K562 (cell line): ENCODE results near the gene BPTF. TPM values are rescaled to one million over a fixed set of nuclear protein-coding genes. Genes with fewer than 3 reads are reported as not detected.

Experiments used
- AFF1 ChIP-seq, 2 experiments: fragments of 450-650 bp; IDR thresholded peaks; 2 replicates each; pipeline ENCODE4 v1.6.1; 2018; ENCODE audit warnings: mild to moderate bottlenecking in 2 of 2, low read depth in 1 of 2; ENCODE audit not compliant: partially characterized antibody in 2 of 2
- BACH1 ChIP-seq: fragments of 200-800 bp; sonication (Bioruptor generic); IDR thresholded peaks from 2 replicates; pipeline ENCODE4 v1.6.1; 2016; ENCODE audit warnings: missing genetic modification characterization, missing compliant biosample characterization
- CAMTA2 ChIP-seq: fragments of 250-450 bp; sonication (Bioruptor Pico); conservative IDR thresholded peaks from 2 replicates; pipeline ENCODE4 v1.5.1; 2022
- CTCF ChIP-seq, 3 experiments: IDR thresholded peaks in 2 of 3; conservative IDR thresholded peaks in 1 of 3; 2 replicates each; pipeline ENCODE4 v1.5.1; 2011 to 2012; ENCODE audit warnings: low read length in 3 of 3, mild to moderate bottlenecking in 3 of 3, control low read depth in 2 of 3, improper control_type of control experiment in 1 of 3, inconsistent platforms in 1 of 3, low read depth in 1 of 3, mixed read lengths in 1 of 3, moderate library complexity in 1 of 3; ENCODE audit not compliant: insufficient read depth in 2 of 3
- ERF ChIP-seq: fragments of 450-650 bp; formaldehyde crosslinking; IDR thresholded peaks from 2 replicates; pipeline ENCODE4 v1.4.0; 2020; ENCODE audit warnings: mild to moderate bottlenecking, mixed read lengths
- HDAC3 ChIP-seq: fragments of 450-650 bp; IDR thresholded peaks from 2 replicates; pipeline ENCODE4 v1.6.1; 2018; ENCODE audit warnings: borderline replicate concordance, mild to moderate bottlenecking, moderate library complexity; ENCODE audit not compliant: partially characterized antibody
- HMBOX1 ChIP-seq: sonication (generic); IDR thresholded peaks from 2 replicates; pipeline ENCODE4 v1.6.1; 2016
- RFX5 ChIP-seq: IDR thresholded peaks from 2 replicates; pipeline ENCODE4 v1.6.1; 2011; ENCODE audit warnings: low read depth, mild to moderate bottlenecking, improper control_type of control experiment, low read length
- SMARCA4 ChIP-seq: fragments of 450-650 bp; IDR thresholded peaks from 2 replicates; pipeline ENCODE4 v1.6.1; 2016
- SRSF1 ChIP-seq: fragments of 200-400 bp; formaldehyde crosslinking; IDR thresholded peaks from 2 replicates; pipeline ENCODE4 v1.6.1; 2017; ENCODE audit warnings: mild to moderate bottlenecking, low read depth, low read length, moderate library complexity
- THRB ChIP-seq: fragments of 450-650 bp; formaldehyde crosslinking; conservative IDR thresholded peaks from 2 replicates; pipeline ENCODE4 v1.4.0; 2022; ENCODE audit warnings: mild to moderate bottlenecking, missing genetic modification characterization
- TRIM24 ChIP-seq, 2 experiments: fragments of 450-650 bp; IDR thresholded peaks; 2 replicates each; pipeline ENCODE4 v1.6.1; 2016
- ZBTB2 ChIP-seq: fragments of 450-650 bp; IDR thresholded peaks from 2 replicates; pipeline ENCODE4 v1.6.1; 2016; ENCODE audit warnings: antibody characterized with exemption
- ZNF146 ChIP-seq: IDR thresholded peaks from one replicate; pipeline ENCODE4 v1.6.1; 2018; ENCODE audit warnings: missing compliant biosample characterization; ENCODE audit not compliant: unreplicated experiment
- ZNF384 ChIP-seq: IDR thresholded peaks from 2 replicates; pipeline ENCODE4 v1.6.1; 2012; ENCODE audit warnings: low read depth, low read length, improper control_type of control experiment
- ZNF551 ChIP-seq: fragments of 250-450 bp; sonication (Bioruptor Pico); IDR thresholded peaks from 2 replicates; pipeline ENCODE4 v1.5.0; 2021; ENCODE audit warnings: mild to moderate bottlenecking, moderate library complexity
- polyA plus RNA-seq, 8 experiments: library from polyadenylated mRNA; depleted of rRNA in 4 of 8; stranded (reverse) in 5 of 8; unstranded in 3 of 8; fragments of >200 nt; fragmentation: Nextera tagmentation in 2 of 8; fragmentation: Illumina TruSeq in 1 of 8; extraction: Ambion mirVana in 2 of 8; extraction: Trizol in 1 of 8; gene quantifications; 2 replicates each; pipeline versions ENCODE4 v1.2.1 to v1.2.3, GENCODE V29; 2011 to 2014; ENCODE audit warnings: inconsistent platforms in 1 of 8, missing spikeins in 1 of 8
- total RNA-seq, 7 experiments: library from RNA; depleted of rRNA in 6 of 7; stranded (reverse); fragments of >200 nt in 6 of 7; fragmentation: Illumina TruSeq in 2 of 7; extraction: Trizol in 2 of 7; gene quantifications; 2 replicates each; pipeline versions ENCODE4 v1.2.1 to v1.2.3, GENCODE V29; 2011 to 2021; ENCODE audit warnings: low replicate concordance in 1 of 7

BPTF gene
- total and polyA plus RNA-seq, 9 of the 15 experiments (the other 6 are each of a cell fraction or from before 2014, with no cell fraction given): 12.5 to 52.1 (median 26.9) TPM

- TF ChIP-seq AFF1 (IDR thresholded peaks at IDR 0.05; ENCODE audit: low read depth in 1 of 2, partially characterized antibody in 2 of 2) (no peak), HDAC3 (no peak), HMBOX1 (no peak), TRIM24 (IDR thresholded peaks at IDR 0.05) (no peak), SRSF1 (no peak), ERF (no peak), ZNF384 (peak; percentile 64; the same call in 1 of the 2 replicates), ZNF146 (CRISPR knock-in tag) (no peak), RFX5 (no peak), ZBTB2 (no peak), BACH1 (tag) (no peak), CTCF (IDR thresholded peaks at IDR 0.05 in 2 of 3, conservative IDR thresholded peaks at IDR 0.05 in 1 of 3; ENCODE audit: insufficient read depth in 2 of 3, low read depth in 1 of 3, low read length in 3 of 3) (peak; percentile 47 to 60 (median 47); a peak in 4 of 6 replicates), ZNF551 (CRISPR knock-in tag) (no peak), CAMTA2 (CRISPR knock-in tag) (no peak), SMARCA4 (no peak), THRB (no peak)
Observed at GRCh38 chr17:67801626-67802175, 23.6 kb upstream of the BPTF start (continued).
